OCI-LY3 (cell line): ENCODE results near the gene HSBP1L1.

ENCODE experiments used
- H2AFZ ChIP-seq: fragments of 200-600, 300-600 bp; shearing (Covaris generic); 2 replicates; pipeline ENCODE4 v1.6.0; 2014; ENCODE audit warnings: antibody characterized with exemption, low read depth, low read length
- H3K27ac ChIP-seq: fragments of 200-600, 300-600 bp; sonication (generic); 2 replicates; pipeline ENCODE4 v1.5.1; 2014; ENCODE audit warnings: mild to moderate bottlenecking, low read length, moderate library complexity, mixed read lengths
- H3K27me3 ChIP-seq: fragments of 200-600, 300-600 bp; sonication (generic); 2 replicates; pipeline ENCODE4 v1.6.1; 2014; ENCODE audit warnings: low read depth, low read length, mixed read lengths
- H3K36me3 ChIP-seq: fragments of 200-600, 300-600 bp; sonication (generic); replicated peaks from 2 replicates; pipeline ENCODE3; 2014; ENCODE audit warnings: low read depth, low read length, mixed read lengths
- H3K4me1 ChIP-seq: fragments of 300-600, 200-600 bp; sonication (generic); 2 replicates; pipeline ENCODE4 v1.6.1; 2014; ENCODE audit warnings: low read length, mixed read lengths
- H3K4me2 ChIP-seq: fragments of 200-600, 300-600 bp; sonication (generic); 2 replicates; pipeline ENCODE4 v1.6.1; 2014; ENCODE audit warnings: low read length, mixed read lengths
- H3K4me3 ChIP-seq: fragments of 300-600, 200-600 bp; sonication (generic); 2 replicates; pipeline ENCODE4 v1.5.1; 2014; ENCODE audit warnings: antibody characterized with exemption, mild to moderate bottlenecking, low read length, moderate library complexity
- H3K79me2 ChIP-seq: fragments of 300-600, 200-600 bp; shearing (Covaris generic); 2 replicates; pipeline ENCODE4 v1.6.1; 2014; ENCODE audit warnings: mild to moderate bottlenecking, low read length, mixed read lengths
- H3K9ac ChIP-seq: fragments of 300-600, 200-600 bp; shearing (Covaris generic); 2 replicates; pipeline ENCODE4 v1.6.0; 2014; ENCODE audit warnings: mild to moderate bottlenecking, low read length, moderate library complexity
- H3K9me3 ChIP-seq: fragments of 200-600, 300-600 bp; shearing (Covaris generic); 2 replicates; pipeline ENCODE4 v1.6.1; 2014; ENCODE audit warnings: low read length, mixed read lengths; ENCODE audit not compliant: insufficient read depth
- H4K20me1 ChIP-seq: fragments of 200-600, 300-600 bp; sonication (generic); 2 replicates; pipeline ENCODE4 v1.6.1; 2016; ENCODE audit warnings: low read length, mixed read lengths; ENCODE audit not compliant: insufficient read depth
- CTCF ChIP-seq: fragments of 200-600, 300-600 bp; sonication (generic); IDR thresholded peaks from 2 replicates; pipeline ENCODE4 v1.5.1; 2014; ENCODE audit warnings: antibody characterized with exemption, low read length, low read depth
- EZH2phosphoT487 ChIP-seq: fragments of 200-600 bp; shearing (Covaris generic); IDR thresholded peaks from 2 replicates; pipeline ENCODE4 v1.6.1; 2018; ENCODE audit warnings: antibody characterized with exemption, mixed run types, low read depth

The HSBP1L1 gene

GRCh38 chr18:79938196-79938595 is 26.2 kb upstream of the HSBP1L1 start:
- TF ChIP-seq EZH2phosphoT487 (no peak), CTCF (no peak)
- Histone ChIP-seq H3K9me3 (peaks cover 6% of the 10 kb centered on the region; the same call in 1 of the 2 replicates), H3K4me3 (no peak overlapping the region), H4K20me1 (peaks cover 61% of the 10 kb centered on the region), H3K27ac (no peak overlapping the region), H3K79me2 (peaks cover 89% of the 10 kb centered on the region), H3K9ac (no peak overlapping the region), H3K27me3 (no peaks in the 10 kb centered on the region), H3K4me2 (no peak overlapping the region), H2AFZ (no peak overlapping the region), H3K4me1 (no peaks in the 10 kb centered on the region), H3K36me3 (peaks cover 85% of the 10 kb centered on the region)

DNA sequence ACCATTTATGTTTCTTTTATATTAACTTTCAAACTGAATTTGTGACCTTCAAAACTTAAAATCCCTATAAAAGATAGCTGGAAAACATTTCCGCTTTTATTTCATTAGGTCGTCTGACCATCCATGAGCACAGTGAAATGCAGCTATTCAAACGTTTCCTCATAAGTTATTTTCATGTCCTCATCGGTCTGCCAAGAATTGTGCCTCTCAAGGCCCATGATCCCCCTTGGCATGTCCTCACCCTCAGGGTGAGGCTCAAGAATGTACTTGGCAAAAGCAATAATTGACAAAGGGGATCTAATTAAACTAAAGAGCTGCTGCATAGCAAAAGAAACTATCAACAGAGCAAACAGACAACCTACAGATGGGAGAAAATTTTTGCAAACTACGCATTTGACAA is 25.3 kb upstream of the HSBP1L1 start:
- Histone ChIP-seq H4K20me1 (peaks cover 66% of the 10 kb centered on the region), H3K9me3 (no peaks in the 10 kb centered on the region), H3K36me3 (peaks cover 76% of the 10 kb centered on the region), H2AFZ (no peak overlapping the region), H3K27ac (no peak overlapping the region), H3K79me2 (peaks cover 91% of the 10 kb centered on the region), H3K4me3 (no peak overlapping the region), H3K4me2 (no peak overlapping the region), H3K9ac (no peak overlapping the region), H3K27me3 (no peaks in the 10 kb centered on the region), H3K4me1 (no peaks in the 10 kb centered on the region)
- TF ChIP-seq CTCF = no peak
- TF ChIP-seq EZH2phosphoT487 = no peak

DNA sequence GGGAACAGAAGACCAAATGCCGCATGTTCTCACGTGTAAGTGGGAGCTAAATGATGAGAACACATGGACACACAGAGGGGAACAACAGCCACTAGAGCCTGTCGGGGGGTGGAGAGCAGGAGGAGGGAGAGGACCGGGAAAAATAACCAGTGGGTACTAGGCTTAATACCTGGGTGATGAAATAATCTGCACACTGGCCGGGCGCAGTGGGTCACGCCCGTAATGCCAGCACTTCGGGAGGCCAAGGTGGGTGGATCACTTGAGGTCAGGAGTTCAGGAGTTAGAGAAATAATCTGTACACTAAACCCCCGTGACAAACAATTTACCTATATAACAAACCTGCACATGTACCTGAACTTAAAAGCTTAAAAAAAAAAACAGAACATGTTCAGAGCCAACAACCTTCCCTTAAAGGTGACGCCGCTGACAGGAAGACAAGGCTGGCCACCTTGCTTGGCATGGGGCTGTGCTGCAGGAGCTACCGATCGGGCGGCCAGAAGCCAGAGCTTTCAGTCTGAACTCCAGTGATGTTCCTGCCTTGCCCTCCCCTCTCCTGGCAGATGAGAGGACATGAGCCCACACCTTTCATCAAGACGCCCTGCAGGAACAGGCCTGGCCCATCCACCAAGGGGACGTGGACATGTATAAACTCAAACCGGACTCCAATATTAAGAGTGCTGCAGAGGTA is 24.2 kb upstream of the HSBP1L1 start:
- H3K27me3 ChIP-seq = no peaks in the 10 kb centered on the region
- H3K36me3 ChIP-seq = peaks cover 65% of the 10 kb centered on the region
- no peak overlapping the region for H3K4me3 ChIP-seq
- no peak overlapping the region for H3K9ac ChIP-seq
- no peaks in the 10 kb centered on the region for H3K9me3 ChIP-seq
- H2AFZ ChIP-seq = no peak overlapping the region
- peaks cover 78% of the 10 kb centered on the region for H4K20me1 ChIP-seq
- no peak overlapping the region for H3K4me2 ChIP-seq
- H3K4me1 ChIP-seq = no peaks in the 10 kb centered on the region
- no peak overlapping the region for H3K27ac ChIP-seq
- peaks cover 92% of the 10 kb centered on the region for H3K79me2 ChIP-seq
- no peak for TF ChIP-seq CTCF
- TF ChIP-seq EZH2phosphoT487 = no peak

GRCh38 chr18:79940814-79941472 is 23.5 kb upstream of the HSBP1L1 start:
- no peak overlapping the region for H3K27ac ChIP-seq
- no peaks in the 10 kb centered on the region for H3K27me3 ChIP-seq
- peaks cover 59% of the 10 kb centered on the region for H3K36me3 ChIP-seq
- no peaks in the 10 kb centered on the region for H3K9me3 ChIP-seq
- TF ChIP-seq CTCF (no peak), EZH2phosphoT487 (no peak)
- no peak overlapping the region for H3K4me3 ChIP-seq
- peaks cover 92% of the 10 kb centered on the region for H3K79me2 ChIP-seq
- peaks cover 84% of the 10 kb centered on the region for H4K20me1 ChIP-seq
- H3K4me1 ChIP-seq = no peaks in the 10 kb centered on the region
- no peak overlapping the region for H3K9ac ChIP-seq
- no peak overlapping the region for H3K4me2 ChIP-seq
- H2AFZ ChIP-seq = no peak overlapping the region
